ENCODE results near the gene ATP13A5.

Gene ATP13A5

DNA sequence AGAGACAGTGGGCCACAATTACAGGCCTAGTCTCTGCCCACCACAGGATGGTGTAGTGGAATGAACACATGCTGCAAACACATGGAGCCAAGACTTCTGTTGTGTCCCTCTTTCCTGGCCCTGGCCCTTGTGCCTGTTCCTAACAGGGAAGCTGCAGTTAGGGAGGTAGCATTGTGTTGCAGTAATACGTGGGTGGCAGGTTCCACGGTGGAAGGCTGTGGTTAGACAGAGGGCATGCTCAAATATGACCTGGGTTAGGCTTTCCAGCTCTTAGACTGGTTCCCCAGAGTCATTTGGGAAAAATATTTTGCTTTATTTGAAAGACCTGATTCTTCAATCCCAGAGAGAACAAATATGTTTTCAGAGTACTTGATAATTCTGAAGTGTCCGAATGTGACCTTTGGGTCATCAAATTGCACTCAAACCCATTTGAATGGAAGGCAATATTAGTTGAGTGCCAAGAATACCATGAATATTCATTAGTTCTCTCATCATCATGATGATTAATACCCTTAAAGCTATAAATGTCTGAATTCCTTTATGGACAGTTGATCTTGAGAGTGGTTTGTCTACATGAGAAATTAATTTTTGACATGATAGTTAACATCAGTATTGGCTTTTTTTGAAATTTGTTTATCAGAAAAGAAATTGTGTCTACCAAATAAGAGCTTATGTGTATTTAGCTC is 109.1 kb downstream of the ATP13A5 start:
- DNase-seq (no peak), ATAC-seq (no peak)

DNA sequence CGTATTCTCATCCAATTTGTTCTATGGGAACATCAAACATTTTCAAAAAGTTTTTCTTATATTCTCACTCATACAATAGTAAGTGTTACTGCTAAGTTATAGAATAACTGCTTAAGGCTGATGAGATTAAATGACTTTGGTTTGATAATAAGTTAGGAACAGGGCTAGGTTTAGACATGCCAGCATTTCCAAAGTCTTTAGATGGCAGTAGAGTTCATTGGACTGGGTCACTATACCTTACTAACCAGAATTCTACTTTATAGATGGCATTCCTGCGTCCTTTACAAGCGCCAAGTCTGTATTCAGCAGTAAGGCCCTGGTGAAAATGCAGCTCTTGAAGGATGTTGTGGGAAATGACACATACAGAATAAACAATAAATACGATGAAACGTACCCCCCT is 115.8 kb downstream of the ATP13A5 start:
- no peak for DNase-seq
- no peak for ATAC-seq

DNA sequence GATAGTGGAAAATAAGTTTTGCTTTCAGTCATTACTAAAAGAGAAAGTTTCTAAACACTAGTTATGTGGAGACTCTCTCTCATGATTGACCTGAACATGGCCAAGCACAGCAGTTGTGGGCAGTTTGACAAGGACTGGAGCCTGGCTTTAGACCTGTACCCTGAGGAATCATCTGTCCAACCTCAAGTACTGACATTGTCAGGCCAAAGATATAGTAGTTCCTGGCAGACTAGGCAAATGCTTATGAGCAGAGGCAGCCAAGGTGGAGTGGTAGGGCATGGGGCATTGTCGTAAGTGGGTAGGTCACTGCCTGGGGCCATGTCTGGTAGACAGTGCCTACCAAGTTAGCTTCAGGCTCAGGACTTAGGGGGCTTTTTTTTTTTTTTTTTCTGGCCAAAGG is 116.6 kb downstream of the ATP13A5 start:
- DNase-seq (no peak), ATAC-seq (no peak)

DNA sequence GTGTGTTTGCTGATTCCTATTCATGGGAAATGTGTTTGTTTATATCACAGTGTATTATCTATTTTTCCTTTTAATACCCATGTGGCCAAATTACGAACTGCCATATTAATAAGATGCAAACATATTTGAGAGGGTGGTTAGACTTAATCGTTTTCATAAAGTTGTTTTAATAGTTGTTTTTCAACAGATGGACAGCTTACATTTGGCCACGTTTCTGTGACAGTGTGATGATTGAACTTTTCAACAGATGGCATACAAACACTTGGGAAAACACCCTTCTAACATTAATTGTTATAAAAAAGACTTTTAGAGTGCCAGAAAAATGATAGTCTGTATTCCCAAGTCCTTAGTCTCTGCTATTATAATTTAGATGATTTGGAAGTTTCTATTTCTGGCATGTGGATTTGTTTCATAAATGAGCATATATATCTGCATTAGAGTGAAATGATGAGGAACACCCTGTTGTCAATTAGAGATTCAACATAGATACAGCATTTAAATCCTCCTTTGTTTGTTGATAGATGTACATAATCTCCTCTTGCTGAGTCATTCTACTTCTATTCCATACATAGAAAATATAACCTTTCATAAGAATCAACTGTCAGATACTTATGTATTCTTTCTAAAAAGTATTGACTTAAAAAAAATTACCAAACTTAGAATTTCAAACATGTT is 124.4 kb downstream of the ATP13A5 start:
- ATAC-seq (no peak), DNase-seq (no peak)

DNA sequence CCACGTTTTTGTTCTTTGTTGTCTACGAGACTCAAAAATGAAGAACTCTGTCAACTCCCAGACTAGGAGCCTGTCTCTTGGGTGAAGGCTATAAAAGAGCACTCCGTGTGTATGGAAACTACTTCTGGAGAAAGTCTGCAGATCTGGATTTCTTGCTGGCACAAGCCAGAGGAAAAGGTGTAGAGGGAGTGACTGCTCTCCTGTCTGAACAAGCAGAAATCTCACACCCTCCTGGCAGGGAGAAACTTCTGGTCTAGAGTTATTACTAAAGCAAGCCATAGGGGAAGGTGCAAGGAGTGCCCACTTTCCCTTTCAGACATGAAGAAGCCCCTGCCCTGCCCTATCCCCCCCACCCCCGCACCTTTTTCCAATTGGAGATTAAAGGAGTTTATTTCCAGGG is 128.1 kb downstream of the ATP13A5 start:
- ATAC-seq: no peak
- DNase-seq: no peak

DNA sequence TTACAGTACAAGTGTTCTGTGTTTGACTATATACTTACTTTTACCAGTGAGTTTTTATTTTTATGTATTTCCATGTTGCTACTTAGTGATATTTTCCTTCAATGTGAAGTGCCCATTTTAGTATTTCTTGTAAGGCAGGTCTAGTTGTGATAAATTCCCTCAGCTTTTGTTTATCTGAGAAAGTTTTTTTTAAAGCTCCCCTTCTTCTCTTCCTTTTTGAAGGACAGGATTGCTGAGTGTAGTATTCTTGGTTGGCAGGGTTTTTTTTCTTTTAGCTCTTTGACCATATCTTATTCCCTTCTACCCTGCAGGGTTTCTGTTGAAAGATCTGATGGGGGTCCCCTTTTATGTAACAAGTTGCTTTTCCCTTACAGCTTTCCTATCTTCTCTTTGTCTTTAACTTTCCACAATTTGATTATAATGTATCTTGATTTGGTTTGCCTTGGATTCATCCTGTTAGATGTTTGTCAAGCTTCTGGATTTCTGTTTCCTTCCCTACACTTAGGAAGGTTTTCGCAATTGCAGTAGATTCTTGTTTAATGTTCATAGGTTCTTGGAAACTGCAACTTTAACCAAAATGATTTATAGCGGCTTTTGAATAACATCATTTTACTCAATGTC is 129.6 kb downstream of the ATP13A5 start:
- no peak for ATAC-seq
- DNase-seq: no peak

DNA sequence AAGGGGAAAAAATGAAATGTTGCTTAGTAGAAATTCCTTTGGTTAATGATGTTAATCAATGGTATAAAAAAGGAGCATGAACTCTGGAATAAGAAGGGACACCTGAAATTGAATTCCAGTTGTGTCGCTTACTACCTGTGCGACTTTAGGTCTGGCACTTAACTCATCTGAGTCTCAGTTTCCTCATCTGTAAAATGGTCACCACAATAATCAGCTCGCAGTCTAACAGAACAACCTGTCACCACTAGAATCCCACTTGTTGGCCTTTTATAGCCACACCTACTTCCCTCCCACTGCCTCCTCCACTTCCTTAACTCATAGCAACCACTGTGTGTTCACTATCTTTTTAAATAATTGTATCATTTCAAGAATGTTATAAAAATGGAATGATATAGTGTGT is 135.0 kb downstream of the ATP13A5 start:
- ATAC-seq: no peak
- DNase-seq: no peak

DNA sequence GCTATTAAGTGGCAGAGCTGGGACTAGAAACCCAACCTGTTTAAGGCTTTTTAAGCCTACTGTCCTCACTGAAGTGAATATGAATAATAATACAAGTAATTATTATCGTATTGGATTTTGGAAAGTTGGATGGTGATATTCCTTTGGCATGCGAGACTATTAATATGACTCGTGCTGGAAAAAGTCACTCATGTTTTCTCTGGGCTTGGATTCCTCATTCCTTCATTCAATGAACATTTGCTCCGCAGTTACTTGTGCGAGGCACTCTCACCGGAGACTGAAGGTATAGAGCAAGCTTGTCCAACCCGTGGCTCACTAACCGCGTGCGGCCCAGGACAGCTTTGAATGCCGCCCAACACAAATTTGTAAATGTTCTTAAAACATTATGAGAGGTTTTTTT is 136.8 kb downstream of the ATP13A5 start:
- no peak for DNase-seq

DNA sequence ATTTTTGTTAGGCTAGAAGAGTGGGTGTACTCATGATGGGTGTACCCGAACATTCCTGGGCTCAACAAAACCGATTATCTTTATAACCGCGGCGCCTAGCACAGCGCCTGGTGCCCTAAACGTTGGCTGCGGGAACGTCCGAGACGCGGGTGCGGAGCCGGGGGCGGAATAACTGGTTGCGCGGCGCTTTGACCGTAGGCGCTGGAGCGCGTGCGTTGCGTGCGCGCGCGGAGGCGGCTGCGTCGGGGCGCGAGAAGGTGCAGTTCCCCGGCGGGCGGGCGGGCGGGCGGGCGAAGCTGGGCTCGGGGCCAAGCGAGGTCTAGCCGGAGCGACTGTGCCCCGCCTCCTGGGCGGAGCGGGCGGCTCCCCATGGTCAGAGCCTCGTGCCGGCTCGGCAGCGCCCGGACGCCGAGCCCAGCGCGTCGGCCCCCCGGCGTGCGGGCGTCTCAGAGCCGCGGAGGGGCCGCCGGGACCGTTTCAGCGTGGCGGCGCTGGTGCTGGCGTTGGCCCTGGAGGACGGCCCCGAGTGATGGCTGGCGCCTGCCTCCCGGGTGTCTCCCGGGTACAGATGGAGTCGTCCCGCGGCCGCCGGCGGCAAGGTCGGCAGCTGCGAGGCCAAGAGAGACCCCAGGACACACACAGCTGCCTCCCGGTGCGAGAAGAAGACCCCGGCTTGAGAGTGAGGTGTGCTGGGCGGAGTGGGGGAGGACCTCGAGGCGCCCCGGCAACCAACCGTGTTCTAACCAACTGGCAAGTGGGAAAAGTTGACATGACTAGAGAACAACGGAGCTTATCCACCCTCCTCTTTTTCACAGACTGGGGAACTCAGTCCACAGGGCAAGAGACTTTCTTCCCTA is 137.5 kb downstream of the ATP13A5 start, which contains the start of gene PLAAT1:
TSS of gene PLAAT1 (plus strand) at position 373 of the 857 bp plus-strand sequence. CDS start 14,429 bp downstream, outside the sequence.
- DNase-seq (peak; percentile 35), ATAC-seq (peak; percentile 67)

More for the DNA sequence above, 136.8 kb downstream of the ATP13A5 start:
- no peak for ATAC-seq

DNA sequence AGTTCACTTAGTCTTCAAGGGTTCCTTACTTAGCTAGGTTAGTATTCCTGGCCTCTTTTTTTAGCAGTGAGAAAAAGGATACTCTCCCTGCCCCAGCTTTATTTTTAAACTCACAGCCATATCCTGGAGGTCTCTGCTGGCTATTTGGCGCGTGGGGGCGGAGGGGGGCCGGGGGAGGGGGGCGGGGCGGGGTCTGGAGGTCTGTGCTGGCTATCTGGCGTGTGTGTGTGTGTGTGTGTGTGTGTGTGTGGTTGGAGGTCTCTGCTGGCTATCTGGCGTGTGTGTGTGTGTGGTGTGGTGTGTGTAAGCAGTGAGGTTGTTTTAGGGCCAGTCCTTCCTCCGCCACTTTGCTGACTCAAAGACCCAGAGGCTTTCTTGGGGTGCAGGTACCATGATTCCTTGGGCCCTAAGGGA is 138.1 kb downstream of the ATP13A5 start:
- no peak for DNase-seq
- ATAC-seq: no peak

DNA sequence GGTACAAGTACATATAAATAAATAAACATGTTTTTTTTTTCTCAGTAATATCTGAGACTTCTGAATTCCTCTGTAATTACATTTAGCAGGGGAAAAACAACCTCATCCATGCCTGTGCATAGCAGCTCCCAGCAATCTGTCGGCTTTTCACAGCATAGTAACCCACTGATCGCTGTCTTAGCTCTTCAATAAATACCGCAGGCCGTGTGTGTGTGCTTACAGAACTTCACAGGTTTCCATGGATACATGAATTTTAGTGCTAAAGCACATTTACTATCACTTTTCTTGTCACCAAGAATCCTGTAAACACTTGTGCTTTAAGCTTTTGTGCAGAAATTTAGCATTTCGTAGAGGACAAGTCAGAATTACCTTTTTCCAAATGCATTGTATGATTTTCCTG is 141.5 kb downstream of the ATP13A5 start:
- no peak for ATAC-seq
- DNase-seq: no peak

DNA sequence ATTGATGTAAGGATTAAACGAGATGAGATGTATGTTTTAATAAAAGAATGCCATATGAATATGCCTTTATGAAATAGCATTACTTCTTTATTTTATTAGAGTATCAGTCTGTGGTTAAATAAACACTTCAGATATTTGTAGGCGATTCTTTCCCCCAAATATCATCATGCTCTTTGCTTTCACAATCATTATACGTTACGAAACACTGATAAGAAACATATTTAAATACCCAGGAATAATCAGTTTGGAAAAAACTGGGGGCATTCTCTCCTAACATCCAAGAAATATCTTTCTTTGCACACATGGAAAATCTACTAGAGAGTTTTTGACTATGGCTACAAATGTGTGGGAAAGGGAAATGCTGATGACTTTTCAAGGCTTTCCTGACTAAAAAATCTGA is 142.0 kb downstream of the ATP13A5 start:
- ATAC-seq (no peak), DNase-seq (no peak)

DNA sequence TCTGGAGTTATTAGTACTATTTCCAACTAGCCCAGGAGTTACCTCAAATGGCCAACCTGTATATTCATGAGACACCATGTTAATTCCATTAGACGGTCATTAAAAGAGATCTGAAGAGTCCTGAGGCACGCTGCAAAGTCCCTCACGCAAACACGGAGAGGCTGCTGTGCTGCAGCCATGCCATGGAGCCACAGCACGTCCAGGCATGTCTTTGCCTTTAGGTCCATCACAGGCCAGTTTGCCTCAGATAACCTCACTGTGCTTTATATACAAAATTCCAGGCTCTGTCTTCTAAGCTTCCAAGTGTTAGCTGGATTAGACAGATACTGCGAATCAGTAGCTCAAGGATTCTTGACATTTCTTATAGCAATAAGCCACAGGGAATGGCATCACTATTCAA is 147.4 kb downstream of the ATP13A5 start:
- ATAC-seq: no peak
- DNase-seq: no peak

DNA sequence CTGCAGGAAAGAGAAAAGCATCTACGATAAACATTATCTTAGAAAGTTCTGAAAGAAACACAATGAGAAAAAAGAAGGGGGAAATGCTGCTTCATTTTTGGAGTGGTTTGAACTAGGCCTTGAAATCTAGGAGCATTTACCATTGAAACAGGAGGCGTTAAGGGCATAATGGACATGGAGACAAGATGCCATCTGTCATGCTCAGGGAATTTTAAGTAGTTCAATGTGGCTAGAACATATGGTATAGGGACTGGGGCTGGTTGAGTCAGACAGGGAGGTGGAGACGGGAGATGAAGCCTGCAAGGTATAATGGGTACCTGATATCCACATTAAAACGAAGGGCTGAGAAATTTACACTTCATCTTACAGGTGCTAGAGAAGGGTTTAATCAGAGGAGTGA is 147.9 kb downstream of the ATP13A5 start:
- DNase-seq (no peak), ATAC-seq (no peak)

DNA sequence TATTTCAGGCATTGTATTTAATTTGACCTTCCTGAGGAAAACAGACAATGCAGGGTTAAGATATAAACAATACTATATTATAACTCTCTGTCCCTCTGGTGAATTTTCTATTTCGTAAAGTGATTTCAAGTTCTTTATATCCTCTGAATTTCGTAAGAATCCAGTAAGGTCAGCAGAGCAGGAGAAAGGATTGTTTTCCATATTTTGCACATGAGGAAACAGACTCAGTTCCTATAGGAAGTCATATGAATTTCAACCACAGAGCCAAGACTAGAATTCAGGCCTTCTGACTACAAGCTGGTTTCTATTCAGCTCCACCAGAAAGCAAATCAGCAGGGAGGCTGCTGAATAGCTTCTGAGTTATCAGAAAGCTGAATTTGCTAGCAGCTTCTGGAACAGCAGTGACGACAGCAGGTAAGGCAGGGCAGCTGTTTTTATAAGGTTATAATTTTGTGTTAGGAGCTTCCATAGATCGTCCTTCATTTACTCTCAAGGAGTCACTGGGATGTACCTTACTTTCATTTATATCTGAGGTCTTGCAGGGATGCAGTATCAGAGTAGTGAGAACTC is 148.6 kb downstream of the ATP13A5 start:
- ATAC-seq: no peak
- no peak for DNase-seq

DNA sequence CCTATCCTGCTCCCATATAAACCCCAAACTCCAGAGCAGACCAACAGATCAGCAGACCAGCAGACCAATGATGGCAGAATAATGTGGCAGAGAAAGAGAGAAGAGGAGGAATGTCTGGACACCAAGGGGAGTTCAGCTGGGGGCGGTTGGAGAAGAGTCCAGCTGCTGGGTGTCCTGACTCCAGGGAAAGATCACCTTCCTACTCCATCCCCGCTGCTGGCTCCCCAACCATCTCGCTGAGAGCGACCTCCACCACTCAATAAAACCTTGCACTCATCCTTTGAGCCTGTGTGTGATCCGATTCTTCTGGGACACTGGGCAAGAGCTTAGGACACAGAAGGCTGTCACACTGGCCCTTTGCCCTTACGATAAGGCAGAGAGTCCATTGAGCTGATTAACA is 150.3 kb downstream of the ATP13A5 start:
- DNase-seq (no peak), ATAC-seq (no peak)

DNA sequence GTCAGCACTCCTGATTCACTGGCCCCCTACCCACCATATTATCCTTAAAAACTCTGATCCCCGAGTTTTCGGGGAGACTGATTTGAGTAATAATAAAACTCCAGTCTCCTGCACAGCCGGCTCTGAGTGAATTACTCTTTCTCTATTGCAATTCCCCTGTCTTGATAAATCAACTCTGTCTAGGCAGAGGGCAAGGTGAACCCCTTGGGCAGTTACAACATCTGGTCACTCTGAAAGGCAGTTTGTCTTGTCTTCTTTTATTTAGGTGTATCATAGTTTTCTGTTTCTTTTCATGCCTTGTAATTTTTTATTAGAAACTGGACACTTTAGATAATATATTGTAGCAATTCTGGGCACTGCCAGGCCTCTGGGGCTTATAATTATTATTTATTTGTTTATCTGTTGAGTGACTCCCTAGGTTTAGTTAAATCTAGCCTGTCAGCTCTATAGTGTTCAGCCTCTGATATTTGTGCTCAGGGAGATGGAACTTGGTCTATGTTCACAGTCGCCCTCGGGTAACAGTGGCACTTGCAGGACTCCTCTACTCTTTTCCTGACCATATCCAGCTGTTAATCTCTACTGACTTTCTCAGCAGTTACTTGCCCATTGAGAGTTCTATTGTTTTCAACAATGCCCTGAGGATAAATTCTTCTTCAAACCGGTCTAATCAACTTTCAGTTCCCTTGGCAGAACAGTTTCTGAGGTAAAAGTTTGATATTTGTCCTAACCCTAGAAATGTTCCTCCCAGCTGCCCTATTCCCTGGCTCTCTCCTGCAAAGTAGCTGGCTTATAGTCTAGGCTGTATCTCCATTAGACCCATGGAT is 153.0 kb downstream of the ATP13A5 start:
- DNase-seq: no peak
- ATAC-seq: no peak
